Measurements from ENCODE around the gene KCNIP4.

The KCNIP4 gene

GRCh38 chr4:21380861-21381260, 567.7 kb downstream of the KCNIP4 start:
- no peak for TF ChIP-seq CTCF (IDR thresholded peaks at IDR 0.05; ENCODE audit: low read depth, low read length, missing control alignments)

DNA sequence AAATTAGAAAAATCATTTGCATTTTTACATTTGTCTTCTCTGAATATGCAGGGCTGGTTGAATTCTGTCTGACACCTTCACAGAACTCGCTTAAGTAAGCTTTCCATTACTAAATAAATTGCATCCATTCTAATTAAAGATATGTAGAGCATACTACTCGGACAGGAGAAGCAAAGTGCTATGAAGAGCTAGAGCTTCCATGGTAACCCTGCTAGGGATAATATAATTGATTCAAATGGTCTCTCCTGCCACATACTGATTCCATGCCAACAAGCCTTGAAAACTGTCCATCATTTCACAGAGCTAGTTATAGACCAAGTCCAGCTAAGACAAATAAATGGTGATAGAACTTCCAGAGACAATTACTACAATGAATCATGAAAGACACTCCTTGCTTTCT, 571.5 kb downstream of the KCNIP4 start:
- no peak overlapping the region for H3K4me3 ChIP-seq (replicated peaks; ENCODE audit: low read depth, low read length)
- DNase-seq (ENCODE audit: extremely low read depth, low read depth), result no peak
- TF ChIP-seq CTCF (IDR thresholded peaks at IDR 0.05; ENCODE audit: low read depth, low read length, missing control alignments), result no peak

More at GRCh38 chr4:21380861-21381260, 567.7 kb downstream of the KCNIP4 start:
- no peak for DNase-seq (ENCODE audit: extremely low read depth, low read depth)
- no peak overlapping the region for H3K4me3 ChIP-seq (replicated peaks; ENCODE audit: low read depth, low read length)

DNA sequence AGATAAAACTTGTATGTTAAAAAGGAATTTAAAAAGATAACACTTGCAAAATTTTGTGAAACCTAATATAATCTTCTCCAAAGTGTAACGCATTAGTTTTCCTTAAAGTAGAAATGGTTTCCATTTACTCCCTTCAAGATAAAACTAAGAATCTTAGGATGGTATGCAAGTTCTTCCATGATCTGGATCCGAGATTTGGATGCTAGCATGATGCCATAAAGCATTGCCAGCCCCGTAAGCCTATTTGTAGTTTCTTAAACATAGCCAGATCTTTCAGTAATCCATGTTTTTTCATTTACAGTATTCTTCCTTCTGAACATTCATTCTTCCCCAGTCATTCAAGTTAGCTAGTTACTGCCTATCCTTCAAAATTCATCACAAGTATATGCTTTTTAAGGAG, 572.4 kb downstream of the KCNIP4 start:
- H3K4me3 ChIP-seq (replicated peaks; ENCODE audit: low read depth, low read length), result no peak overlapping the region
- DNase-seq (ENCODE audit: extremely low read depth, low read depth), result no peak
- no peak for TF ChIP-seq CTCF (IDR thresholded peaks at IDR 0.05; ENCODE audit: low read depth, low read length, missing control alignments)

- no peak overlapping the region for H3K4me3 ChIP-seq (replicated peaks; ENCODE audit: low read depth, low read length)
- DNase-seq (ENCODE audit: extremely low read depth, low read depth), result no peak
- no peak for TF ChIP-seq CTCF (IDR thresholded peaks at IDR 0.05; ENCODE audit: low read depth, low read length, missing control alignments)
Observed at GRCh38 chr4:21374641-21375368, 573.8 kb downstream of the KCNIP4 start.

DNA sequence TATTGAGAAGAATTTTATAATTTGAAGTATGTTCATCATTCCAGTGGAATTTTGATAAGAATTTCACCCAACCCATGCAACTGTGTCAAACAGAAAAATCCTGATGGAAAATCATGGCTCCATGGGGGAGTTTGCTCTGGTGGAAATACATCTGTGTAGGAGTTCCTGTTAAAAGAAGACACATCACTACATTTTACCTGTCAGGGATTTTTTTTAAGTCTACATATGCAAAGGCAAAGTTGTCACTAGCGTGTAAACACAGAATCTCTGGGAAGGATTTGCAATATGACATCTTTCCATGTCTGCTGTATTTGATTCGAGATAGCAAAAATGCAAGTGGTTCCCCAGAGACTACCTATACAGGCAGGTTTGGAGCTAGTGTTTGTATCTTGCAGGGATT, 581.0 kb downstream of the KCNIP4 start:
- no peak for DNase-seq (ENCODE audit: extremely low read depth, low read depth)
- no peak overlapping the region for H3K4me3 ChIP-seq (replicated peaks; ENCODE audit: low read depth, low read length)
- no peak for TF ChIP-seq CTCF (IDR thresholded peaks at IDR 0.05; ENCODE audit: low read depth, low read length, missing control alignments)

GRCh38 chr4:21366840-21367239, 581.7 kb downstream of the KCNIP4 start:
- no peak for DNase-seq (ENCODE audit: extremely low read depth, low read depth)
- TF ChIP-seq CTCF (IDR thresholded peaks at IDR 0.05; ENCODE audit: low read depth, low read length, missing control alignments), result no peak
- no peak overlapping the region for H3K4me3 ChIP-seq (replicated peaks; ENCODE audit: low read depth, low read length)

DNA sequence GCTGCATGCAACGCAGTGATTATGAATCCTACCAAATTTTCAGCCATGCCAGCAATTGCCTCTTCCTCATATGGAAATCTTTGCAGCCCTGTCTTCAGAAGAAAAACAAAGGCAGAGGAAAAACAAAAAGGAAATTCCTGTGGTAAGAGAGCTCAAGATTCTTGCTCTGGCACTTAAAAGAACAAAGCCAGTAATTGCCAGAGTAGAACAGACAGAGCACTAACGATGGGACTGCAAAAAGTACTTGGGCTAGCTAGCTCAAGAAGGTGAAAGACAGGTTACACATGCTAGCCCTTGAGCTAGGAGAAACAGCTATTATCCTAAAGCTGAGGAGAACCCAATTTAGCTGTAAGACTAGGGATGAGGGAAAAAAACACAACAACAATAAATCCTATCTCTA, 582.3 kb downstream of the KCNIP4 start:
- DNase-seq (ENCODE audit: extremely low read depth, low read depth), result no peak
- no peak overlapping the region for H3K4me3 ChIP-seq (replicated peaks; ENCODE audit: low read depth, low read length)

More for the DNA sequence above, 582.3 kb downstream of the KCNIP4 start:
- TF ChIP-seq CTCF (IDR thresholded peaks at IDR 0.05; ENCODE audit: low read depth, low read length, missing control alignments), result no peak
